Esophagus muscularis mucosa (tissue), 4 donors: ENCODE data around the gene MEIS3.

ENCODE experiments used
- CTCF ChIP-seq, 3 experiments: fragments of 200-600 bp in 2 of 3; fragments of 450-650 bp in 1 of 3; sonication (generic) in 2 of 3; IDR thresholded peaks; one replicate each; pipeline ENCODE4 v1.5.1; 2017 to 2019; ENCODE audit warnings: antibody characterized with exemption in 3 of 3, mild to moderate bottlenecking in 2 of 3, moderate library complexity in 1 of 3
- EP300 ChIP-seq: sonication (generic); formaldehyde crosslinking; IDR thresholded peaks from one replicate; pipeline ENCODE4 v1.6.1; 2017; ENCODE audit warnings: antibody characterized with exemption
- POLR2A ChIP-seq: fragments of 450-650 bp; IDR thresholded peaks from one replicate; pipeline ENCODE4 v1.6.1; 2017; ENCODE audit warnings: antibody characterized with exemption, moderate library complexity, mild to moderate bottlenecking, low read depth

GRCh38 chr19:47374876-47375693, 44.2 kb downstream of the MEIS3 start:
- no peak for TF ChIP-seq CTCF (IDR thresholded peaks at IDR 0.05)
- TF ChIP-seq EP300 = no peak
- no peak for TF ChIP-seq POLR2A
